GM21825 (cell line): ENCODE measurements around the gene PAX2.

Experiments
- ATAC-seq: cut with Tn5 transposase; IDR thresholded peaks from one replicate; pipeline ENCODE4 v1.9.1; 2021; ENCODE audit warnings: mild to moderate bottlenecking, moderate library complexity; ENCODE audit not compliant: unreplicated experiment

PAX2 gene

GRCh38 chr10:100831742-100832141 lies 86.4 kb downstream of the PAX2 start:
- ATAC-seq, result no peak

GRCh38 chr10:100835810-100836209 lies 90.4 kb downstream of the PAX2 start:
- ATAC-seq, result no peak

DNA sequence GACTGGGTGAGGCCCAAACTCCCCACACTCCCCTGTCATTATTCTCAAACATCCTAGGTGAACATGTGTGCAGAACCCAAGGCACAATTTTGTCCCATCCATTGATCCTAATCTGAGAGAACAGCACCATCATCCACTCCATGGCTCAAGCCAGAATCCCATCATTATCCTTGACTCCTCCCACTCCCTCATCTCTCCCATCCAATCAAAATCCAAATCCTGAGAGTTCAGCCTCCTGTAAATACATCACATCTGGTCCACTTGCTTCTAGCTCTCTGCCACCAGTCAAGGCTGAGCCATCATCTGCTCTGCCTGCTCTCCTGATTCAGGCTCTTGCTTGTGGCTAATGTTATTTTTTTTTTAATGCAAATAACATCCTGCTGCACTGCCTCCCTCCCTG lies 91.5 kb downstream of the PAX2 start:
- no peak for ATAC-seq

DNA sequence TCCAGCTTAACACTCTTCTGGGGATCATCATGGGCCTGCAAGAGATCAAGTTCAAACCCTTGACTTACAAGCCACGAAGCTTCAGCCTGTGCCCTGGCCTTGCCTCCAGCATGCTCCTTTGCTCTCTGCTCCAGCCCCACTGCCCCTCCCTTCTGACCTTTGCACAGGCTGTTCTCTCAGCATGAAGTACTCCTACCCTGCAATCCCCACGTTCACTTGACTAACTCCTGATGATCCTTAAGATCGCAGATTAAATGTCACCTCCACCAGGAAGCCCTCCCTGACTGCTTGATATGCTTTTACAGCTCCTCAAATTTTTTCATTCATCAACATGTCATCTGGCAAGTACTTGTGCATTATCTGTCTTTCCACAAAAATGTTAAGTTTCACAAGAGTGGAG lies 91.9 kb downstream of the PAX2 start:
- no peak for ATAC-seq

DNA sequence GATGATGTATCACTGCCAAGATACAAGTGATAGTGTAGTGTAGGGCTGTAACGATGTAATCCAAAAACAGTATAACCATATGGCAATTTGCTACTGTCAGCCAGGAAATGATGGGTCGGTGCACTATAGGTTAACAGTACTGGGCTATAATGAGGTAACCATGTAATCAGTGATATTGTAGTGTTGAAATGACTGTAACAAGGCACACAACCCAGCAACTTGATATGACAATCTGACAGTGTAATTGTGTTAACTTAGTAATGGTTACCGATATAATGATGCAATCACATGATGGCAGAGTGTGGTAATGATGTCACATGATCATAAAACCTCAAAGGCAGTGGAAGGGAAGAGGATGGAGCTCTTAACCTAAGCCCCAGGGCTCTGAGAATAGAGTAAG lies 93.6 kb downstream of the PAX2 start:
- ATAC-seq, result no peak

GRCh38 chr10:100841528-100841927 lies 96.1 kb downstream of the PAX2 start:
- ATAC-seq, result no peak

DNA sequence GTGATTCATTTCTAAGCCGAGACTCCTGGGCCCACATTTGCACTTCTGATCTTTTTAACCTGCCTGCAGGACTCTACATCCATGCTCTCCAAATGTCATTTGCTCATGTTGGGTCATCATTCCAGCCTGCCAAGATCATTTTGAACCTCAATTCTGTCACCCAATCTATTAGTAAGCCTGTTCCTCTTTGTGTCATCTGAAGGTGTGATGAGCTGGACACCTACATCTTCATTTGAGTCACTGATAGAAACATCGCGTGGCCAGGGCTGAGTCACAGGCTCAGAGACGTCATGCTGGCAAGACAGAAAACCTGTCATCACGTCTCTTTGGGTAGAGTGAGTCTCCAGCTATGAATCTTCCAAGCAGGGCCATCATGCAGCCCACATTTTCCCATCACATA lies 102.1 kb downstream of the PAX2 start:
- ATAC-seq, result no peak

DNA sequence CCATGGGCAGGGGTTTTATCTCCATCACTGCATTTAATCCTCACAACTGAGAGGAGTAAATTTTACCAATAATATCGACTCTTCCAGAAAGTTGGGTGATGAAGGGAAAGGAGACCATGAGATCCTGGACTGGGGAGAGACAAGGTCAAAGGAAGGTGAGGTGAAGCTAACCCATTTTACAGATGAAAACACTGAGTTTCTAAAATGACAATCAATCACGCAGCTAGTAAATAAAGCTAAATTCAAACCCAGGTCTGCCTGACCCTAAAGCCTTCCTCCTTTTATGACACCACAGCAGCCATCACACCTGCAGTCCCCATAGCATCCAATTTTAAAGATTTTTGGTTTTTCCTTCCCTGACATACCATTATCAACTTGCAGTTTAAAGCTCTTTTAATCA lies 103.4 kb downstream of the PAX2 start:
- ATAC-seq, result no peak

GRCh38 chr10:100858261-100858660 lies 112.9 kb downstream of the PAX2 start:
- ATAC-seq, result no peak

DNA sequence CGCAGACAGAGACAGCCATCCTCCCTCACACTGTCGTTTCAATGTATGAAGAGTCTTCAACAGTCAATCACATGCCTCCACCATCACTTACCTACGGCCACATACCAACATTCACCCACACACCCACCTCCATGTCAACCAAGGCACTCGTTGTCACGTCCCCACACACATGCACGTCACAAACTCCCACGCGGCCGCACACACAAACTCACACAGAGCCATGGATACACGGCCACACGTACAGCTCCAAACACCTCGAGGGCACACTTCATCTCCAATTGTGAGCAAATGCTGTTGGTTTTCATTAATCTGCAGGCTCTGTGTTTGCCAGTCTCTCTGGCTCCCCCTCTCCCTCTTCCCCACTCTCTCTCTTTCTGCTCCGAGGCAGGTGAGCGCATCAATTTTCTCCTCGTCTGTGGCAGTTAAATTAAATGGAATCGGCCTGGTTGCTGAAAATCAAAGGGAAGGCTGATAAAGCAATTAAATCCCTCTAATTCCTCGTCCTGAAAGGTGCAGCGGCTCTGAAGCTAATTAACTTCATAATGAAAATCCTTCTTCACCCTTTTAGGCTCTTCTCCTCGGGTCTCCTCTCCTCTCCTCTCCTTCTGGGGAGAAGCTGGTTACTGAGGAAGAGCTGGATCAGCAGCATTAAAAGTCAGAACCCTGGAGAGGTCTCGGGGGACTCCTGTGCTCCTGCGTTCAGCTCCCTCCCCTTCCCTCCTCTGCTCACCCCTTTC lies 113.5 kb downstream of the PAX2 start:
- no peak for ATAC-seq

DNA sequence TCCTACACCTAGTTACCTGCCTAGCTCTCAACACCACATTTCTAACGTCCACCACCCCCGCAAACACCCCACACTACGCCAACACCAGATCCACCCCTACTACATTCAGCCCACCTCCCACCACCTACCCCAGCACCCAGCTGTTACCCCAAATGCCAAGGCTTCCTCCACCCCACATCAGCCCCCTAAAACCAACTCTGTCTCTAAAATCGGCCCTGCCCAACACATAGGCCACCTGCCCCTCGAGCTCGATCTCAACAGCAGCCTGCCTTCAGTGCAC lies 114.0 kb downstream of the PAX2 start:
- no peak for ATAC-seq

DNA sequence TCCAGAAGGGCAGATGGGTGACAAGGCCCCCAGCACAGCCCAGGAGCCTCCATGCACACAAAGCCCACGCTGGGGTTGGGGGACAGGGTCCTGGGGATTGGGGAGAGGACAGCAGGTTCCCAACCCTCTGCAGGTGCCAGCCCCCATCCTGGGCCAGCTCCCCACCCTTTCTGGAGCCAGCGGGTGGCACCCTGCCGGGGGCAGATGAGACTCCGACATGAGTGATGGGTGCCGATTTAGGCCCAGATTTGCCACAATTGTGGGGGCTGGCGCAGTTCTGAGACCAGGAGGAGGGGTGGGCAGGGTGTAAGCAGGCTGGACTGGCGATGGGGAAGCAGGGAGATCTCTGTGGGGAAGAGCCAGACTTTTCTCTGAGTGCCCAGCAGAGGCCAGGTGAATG lies 118.1 kb downstream of the PAX2 start:
- no peak for ATAC-seq

DNA sequence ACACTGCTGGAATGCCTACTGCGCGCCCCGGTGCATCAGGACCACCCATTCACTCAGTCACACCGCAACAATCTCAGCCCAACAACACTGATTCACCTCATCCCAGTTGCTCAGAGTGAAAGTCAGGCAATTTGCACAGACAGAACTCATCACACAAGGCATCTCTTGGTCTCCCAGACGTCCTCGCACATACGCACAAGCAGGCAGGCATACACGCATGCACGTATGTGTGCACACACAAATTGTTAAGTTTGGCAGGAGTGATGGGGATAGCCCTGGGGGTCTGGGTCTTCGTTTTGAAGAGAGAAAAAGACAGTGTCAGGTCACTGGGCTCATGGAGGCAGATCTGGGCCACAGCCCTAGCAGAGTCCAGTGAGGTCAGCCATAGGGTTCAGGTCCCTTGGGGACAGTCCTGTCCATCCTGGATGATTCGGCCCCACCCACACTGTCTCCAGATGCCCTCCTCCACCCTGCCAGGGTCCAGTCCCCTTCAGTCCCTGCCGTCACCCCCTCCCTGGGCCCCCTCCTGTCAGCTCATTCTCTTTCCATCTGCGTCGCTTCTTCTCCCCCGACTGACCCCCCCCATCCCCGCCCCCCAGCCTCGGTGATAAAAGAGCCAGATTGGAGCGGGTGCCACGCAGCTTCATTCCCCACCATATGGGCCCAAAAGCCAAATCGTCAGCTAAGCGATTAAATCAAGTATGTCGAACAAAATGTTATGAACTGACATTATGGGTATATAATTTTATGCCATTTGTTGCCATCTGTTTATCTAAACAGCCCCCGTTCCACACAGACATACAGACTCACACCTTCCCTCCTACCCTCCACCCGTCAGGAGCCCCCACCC lies 118.9 kb downstream of the PAX2 start:
- no peak for ATAC-seq

- ATAC-seq, result no peak
Observed at GRCh38 chr10:100864978-100865377, 119.6 kb downstream of the PAX2 start.

GRCh38 chr10:100866010-100866409 lies 120.6 kb downstream of the PAX2 start:
- no peak for ATAC-seq

GRCh38 chr10:100866575-100867098 lies 121.3 kb downstream of the PAX2 start:
- no peak for ATAC-seq

DNA sequence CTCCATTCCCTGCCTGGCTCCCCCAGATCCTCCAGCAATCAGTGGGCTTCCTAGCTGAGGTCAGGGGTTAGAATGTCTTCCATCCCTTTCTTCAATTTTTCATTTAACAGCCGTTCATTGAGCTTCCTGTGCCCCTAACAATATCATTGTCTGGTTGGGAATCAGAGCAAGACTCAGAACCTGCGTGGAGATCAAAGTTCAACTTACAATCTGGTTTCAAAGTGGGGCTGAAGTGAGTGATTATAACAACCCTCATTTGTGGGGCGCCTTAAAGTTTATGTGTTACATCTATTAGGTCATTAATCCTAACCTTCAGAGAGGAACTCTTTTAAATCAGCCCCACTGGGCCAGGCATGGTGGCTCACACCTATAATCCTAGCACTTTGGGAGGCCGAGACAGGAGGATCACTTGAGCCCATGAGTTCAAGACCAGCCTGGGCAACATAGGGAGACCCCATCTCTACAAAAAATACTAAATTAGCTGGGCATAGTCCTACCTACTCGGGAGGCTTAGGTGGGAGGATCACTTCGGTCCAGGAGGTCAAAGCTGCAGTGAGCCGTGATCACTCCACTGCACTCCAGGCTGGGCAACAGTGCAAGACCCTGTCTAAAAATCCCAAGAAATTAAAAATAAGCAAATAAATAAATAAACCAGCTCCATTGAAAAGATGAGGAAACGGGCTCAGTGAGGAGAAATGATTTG lies 122.0 kb downstream of the PAX2 start:
- no peak for ATAC-seq

- no peak for ATAC-seq
Observed at GRCh38 chr10:100868382-100868781, 123.0 kb downstream of the PAX2 start.

- ATAC-seq, result no peak
Observed at GRCh38 chr10:100869399-100869798, 124.0 kb downstream of the PAX2 start.

GRCh38 chr10:100872034-100872791 lies 126.8 kb downstream of the PAX2 start:
- ATAC-seq, result no peak
